GM12878 (cell line): ENCODE data around the gene CGB5. TPM values are rescaled to one million over a fixed set of nuclear protein-coding genes. Genes with fewer than 3 reads are reported as not detected.
"Not testable (repeated sequence)": the region's sequence is repeated elsewhere in the genome, so short reads cannot be mapped to it uniquely, and the experiment has no call there.

Experiments used
- ATAC-seq: fragments of 200-7000 bp; cut with Tn5 transposase; 3 replicates; pipeline ENCODE4 v1.9.1; 2020; ENCODE audit warnings: mild to moderate bottlenecking, moderate library complexity
- BruUV-seq: library from RNA; stranded (reverse); fragments of 400-500 nt; replicated peaks from 2 replicates; lab custom pipeline; 2021; lab: Mats Ljungman, UMichigan
- CTCF ChIA-PET: fragments of 300-600 bp; sonication (Branson Sonifier 250); formaldehyde crosslinking; extraction: SDS; loops from one replicate; lab custom pipeline; 2021; ENCODE audit warnings: inconsistent platforms; lab: Yijun Ruan, JAX
- POLR2A ChIA-PET: fragments of 350-600 bp; formaldehyde crosslinking; extraction: SDS; loops from one replicate; lab custom pipeline; 2021; ENCODE audit warnings: inconsistent platforms; lab: Charles Lee
- RAD21 ChIA-PET: fragments of 300-600 bp; sonication (Branson Sonifier 250); formaldehyde crosslinking; loops from one replicate; lab custom pipeline; 2023; ENCODE audit warnings: antibody characterized with exemption; ENCODE audit not compliant: unreplicated experiment; lab: Charles Lee
- SMC1A ChIA-PET: fragments of 300-600 bp; sonication (Branson Sonifier 250); formaldehyde crosslinking; loops from one replicate; lab custom pipeline; 2023; ENCODE audit not compliant: unreplicated experiment, uncharacterized antibody; lab: Charles Lee
- DNase-seq: peaks from one replicate; pipeline ENCODE4 v3.0.0-alpha.2; 2011; ENCODE audit warnings: low read depth, low spot score
- FAIRE-seq: peaks from 3 replicates; lab custom pipeline; 2011; peaks lifted over from hg19 to GRCh38; lab: Jason Lieb, UNC
- H2AFZ ChIP-seq: 2 replicates; pipeline ENCODE4 v1.6.0; 2011; ENCODE audit warnings: low read depth, low read length, control low read depth; ENCODE audit not compliant: control insufficient read depth
- H3K27ac ChIP-seq: 2 replicates; pipeline ENCODE4 v1.5.1; 2011; ENCODE audit warnings: control low read depth; ENCODE audit not compliant: control insufficient read depth, insufficient read depth
- H3K27me3 ChIP-seq, 2 experiments: replicated peaks in 1 of 2; 2 replicates each; pipeline versions ENCODE4 v1.6.0 to v1.6.1; 2011; ENCODE audit warnings: low read length in 1 of 2; ENCODE audit not compliant: control insufficient read depth in 2 of 2, insufficient read depth in 2 of 2
- H3K36me3 ChIP-seq, 2 experiments: 2 replicates each; pipeline ENCODE4 v1.5.1; 2011; ENCODE audit warnings: low read length in 1 of 2; ENCODE audit not compliant: control insufficient read depth in 2 of 2, insufficient read depth in 2 of 2
- H3K4me1 ChIP-seq: 2 replicates; pipeline ENCODE4 v1.6.1; 2011; ENCODE audit warnings: mild to moderate bottlenecking, low read length, moderate library complexity, mixed read lengths; ENCODE audit not compliant: control insufficient read depth, insufficient read depth
- H3K4me2 ChIP-seq: 2 replicates; pipeline ENCODE4 v1.6.0; 2011; ENCODE audit warnings: control low read depth; ENCODE audit not compliant: control insufficient read depth, insufficient read depth
- H3K4me3 ChIP-seq: fragments of 200-600 bp; sonication (generic); 2 replicates; pipeline ENCODE4 v1.5.1; 2016
- H3K79me2 ChIP-seq: 2 replicates; pipeline ENCODE4 v1.6.0; 2011; ENCODE audit warnings: low read length; ENCODE audit not compliant: control insufficient read depth, insufficient read depth
- H3K9ac ChIP-seq: 2 replicates; pipeline ENCODE4 v1.8.0; 2011; ENCODE audit warnings: low read length, control low read depth, mixed read lengths; ENCODE audit not compliant: control insufficient read depth, insufficient read depth
- H3K9me3 ChIP-seq: replicated peaks from 3 replicates; pipeline ENCODE4 v1.5.1; 2011; ENCODE audit warnings: mild to moderate bottlenecking, low read length; ENCODE audit not compliant: control insufficient read depth, insufficient read depth
- H4K20me1 ChIP-seq: 2 replicates; pipeline ENCODE4 v1.6.0; 2011; ENCODE audit not compliant: control insufficient read depth, insufficient read depth
- CBFB ChIP-seq: IDR thresholded peaks from 2 replicates; pipeline ENCODE4 v1.6.1; 2016; ENCODE audit warnings: antibody characterized with exemption, low read depth
- ETV6 ChIP-seq, 2 experiments: fragments of 450-650 bp in 1 of 2; IDR thresholded peaks in 1 of 2; conservative IDR thresholded peaks in 1 of 2; 2 replicates each; pipeline ENCODE4 v1.6.1; 2014; ENCODE audit warnings: antibody characterized with exemption in 1 of 2, borderline replicate concordance in 1 of 2, low read depth in 1 of 2, mild to moderate bottlenecking in 1 of 2, moderate library complexity in 1 of 2
- EZH2 ChIP-seq: IDR thresholded peaks from 2 replicates; pipeline ENCODE4 v1.6.1; 2012; ENCODE audit warnings: low read depth, mild to moderate bottlenecking, control low read depth, inconsistent platforms, low read length, borderline replicate concordance; ENCODE audit not compliant: control insufficient read depth
- GATAD2B ChIP-seq: fragments of 450-650 bp; conservative IDR thresholded peaks from 2 replicates; pipeline ENCODE4 v1.6.1; 2017; ENCODE audit warnings: low read depth, mild to moderate bottlenecking, moderate library complexity
- PAX8 ChIP-seq: fragments of 450-650 bp; IDR thresholded peaks from 2 replicates; pipeline ENCODE4 v1.6.1; 2017; ENCODE audit warnings: mild to moderate bottlenecking, moderate library complexity
- RCOR1 ChIP-seq: conservative IDR thresholded peaks from 2 replicates; pipeline ENCODE4 v1.6.1; 2012; ENCODE audit warnings: low read depth, low read length, improper control_type of control experiment
- WGBS: methylation state at CpG from one replicate; pipeline ENCODE4 v1.1.6; 2016; ENCODE audit warnings: low lambda C conversion rate; ENCODE audit not compliant: insufficient replicate concordance, insufficient coverage; ENCODE audit errors: missing lambda C conversion rate; 5-methylcytosine and 5-hydroxymethylcytosine counted together
- in situ Hi-C: fragments of 300-500 bp; cut with MboI; formaldehyde crosslinking; loops from 9 replicates; pipeline ENCODE4 v1.14.3; 2018; ENCODE audit warnings: mixed read lengths
- intact Hi-C: fragments of 100-400 bp; cut with micrococcal nuclease; formaldehyde crosslinking; loops from one replicate; pipeline ENCODE4 v1.14.2; 2022; ENCODE audit not compliant: unreplicated experiment
- polyA plus RNA-seq, 11 experiments: library from polyadenylated mRNA; depleted of rRNA in 4 of 11; unstranded in 6 of 11; stranded (reverse) in 5 of 11; fragments of >200 nt; fragmentation: Nextera tagmentation in 4 of 11; fragmentation: Illumina TruSeq in 1 of 11; extraction: Ambion mirVana in 4 of 11; extraction: Trizol in 1 of 11; gene quantifications; 1 replicate in 1 of 11; 2 replicates in 10 of 11; pipeline versions ENCODE4 v1.2.1 to v1.2.3, GENCODE V29; 2011 to 2016; ENCODE audit warnings: inconsistent platforms in 2 of 11, missing spikeins in 2 of 11, low read depth in 1 of 11
- total RNA-seq, 4 experiments: library from RNA; depleted of rRNA in 3 of 4; stranded (reverse); fragments of >200 nt in 3 of 4; fragmentation: Illumina TruSeq in 1 of 4; extraction: Trizol in 1 of 4; gene quantifications; 2 replicates each; pipeline versions ENCODE4 v1.2.1 to v1.2.3, GENCODE V29; 2013 to 2021
- TF ChIP-seq, protein P1 (sequence below): fragments of 450-650 bp; formaldehyde crosslinking; IDR thresholded peaks from 2 replicates; pipeline ENCODE4 v1.4.0; 2020; ENCODE audit warnings: mild to moderate bottlenecking, moderate library complexity
- TF ChIP-seq, protein P2 (sequence below): fragments of 450-650 bp; IDR thresholded peaks from 2 replicates; pipeline ENCODE4 v1.6.1; 2016; ENCODE audit warnings: mild to moderate bottlenecking
- TF ChIP-seq, protein P3 (sequence below): IDR thresholded peaks from 2 replicates; pipeline ENCODE4 v1.6.1; 2012; ENCODE audit warnings: mild to moderate bottlenecking, low read depth, low read length

The CGB5 gene
- total and polyA plus RNA-seq, 10 of the 15 experiments (the other 5 are each of a cell fraction or from before 2014, with no cell fraction given), result not detected

DNA sequence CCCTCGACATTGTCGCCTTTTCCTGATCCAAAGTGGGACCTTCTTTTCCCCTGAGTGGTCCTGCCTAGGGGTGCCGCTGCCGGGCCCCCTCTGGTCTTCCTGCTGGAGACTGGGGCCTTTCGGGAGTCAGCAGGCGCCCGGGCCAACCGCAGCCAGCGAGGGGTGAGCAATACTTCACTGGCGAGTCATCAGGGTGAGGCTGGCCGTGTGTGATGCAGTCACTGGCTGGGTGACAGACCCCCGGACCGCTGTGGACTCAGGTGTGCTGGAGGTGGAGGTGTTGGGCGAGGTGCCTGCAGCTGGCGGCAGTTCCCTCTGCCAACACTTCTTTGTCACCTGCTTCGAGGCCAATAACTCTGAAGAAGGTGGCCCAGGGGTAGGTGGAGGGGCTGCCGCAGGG lies 1.5 kb upstream of the CGB5 start (continued):
- TF ChIP-seq, protein P1, sequence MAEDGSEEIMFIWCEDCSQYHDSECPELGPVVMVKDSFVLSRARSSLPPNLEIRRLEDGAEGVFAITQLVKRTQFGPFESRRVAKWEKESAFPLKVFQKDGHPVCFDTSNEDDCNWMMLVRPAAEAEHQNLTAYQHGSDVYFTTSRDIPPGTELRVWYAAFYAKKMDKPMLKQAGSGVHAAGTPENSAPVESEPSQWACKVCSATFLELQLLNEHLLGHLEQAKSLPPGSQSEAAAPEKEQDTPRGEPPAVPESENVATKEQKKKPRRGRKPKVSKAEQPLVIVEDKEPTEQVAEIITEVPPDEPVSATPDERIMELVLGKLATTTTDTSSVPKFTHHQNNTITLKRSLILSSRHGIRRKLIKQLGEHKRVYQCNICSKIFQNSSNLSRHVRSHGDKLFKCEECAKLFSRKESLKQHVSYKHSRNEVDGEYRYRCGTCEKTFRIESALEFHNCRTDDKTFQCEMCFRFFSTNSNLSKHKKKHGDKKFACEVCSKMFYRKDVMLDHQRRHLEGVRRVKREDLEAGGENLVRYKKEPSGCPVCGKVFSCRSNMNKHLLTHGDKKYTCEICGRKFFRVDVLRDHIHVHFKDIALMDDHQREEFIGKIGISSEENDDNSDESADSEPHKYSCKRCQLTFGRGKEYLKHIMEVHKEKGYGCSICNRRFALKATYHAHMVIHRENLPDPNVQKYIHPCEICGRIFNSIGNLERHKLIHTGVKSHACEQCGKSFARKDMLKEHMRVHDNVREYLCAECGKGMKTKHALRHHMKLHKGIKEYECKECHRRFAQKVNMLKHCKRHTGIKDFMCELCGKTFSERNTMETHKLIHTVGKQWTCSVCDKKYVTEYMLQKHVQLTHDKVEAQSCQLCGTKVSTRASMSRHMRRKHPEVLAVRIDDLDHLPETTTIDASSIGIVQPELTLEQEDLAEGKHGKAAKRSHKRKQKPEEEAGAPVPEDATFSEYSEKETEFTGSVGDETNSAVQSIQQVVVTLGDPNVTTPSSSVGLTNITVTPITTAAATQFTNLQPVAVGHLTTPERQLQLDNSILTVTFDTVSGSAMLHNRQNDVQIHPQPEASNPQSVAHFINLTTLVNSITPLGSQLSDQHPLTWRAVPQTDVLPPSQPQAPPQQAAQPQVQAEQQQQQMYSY (CRISPR knock-in tag), result no peak
- TF ChIP-seq, protein P2, sequence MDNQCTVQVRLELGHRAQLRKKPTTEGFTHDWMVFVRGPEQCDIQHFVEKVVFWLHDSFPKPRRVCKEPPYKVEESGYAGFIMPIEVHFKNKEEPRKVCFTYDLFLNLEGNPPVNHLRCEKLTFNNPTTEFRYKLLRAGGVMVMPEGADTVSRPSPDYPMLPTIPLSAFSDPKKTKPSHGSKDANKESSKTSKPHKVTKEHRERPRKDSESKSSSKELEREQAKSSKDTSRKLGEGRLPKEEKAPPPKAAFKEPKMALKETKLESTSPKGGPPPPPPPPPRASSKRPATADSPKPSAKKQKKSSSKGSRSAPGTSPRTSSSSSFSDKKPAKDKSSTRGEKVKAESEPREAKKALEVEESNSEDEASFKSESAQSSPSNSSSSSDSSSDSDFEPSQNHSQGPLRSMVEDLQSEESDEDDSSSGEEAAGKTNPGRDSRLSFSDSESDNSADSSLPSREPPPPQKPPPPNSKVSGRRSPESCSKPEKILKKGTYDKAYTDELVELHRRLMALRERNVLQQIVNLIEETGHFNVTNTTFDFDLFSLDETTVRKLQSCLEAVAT, result no peak
- no peak for TF ChIP-seq CBFB
- no peak for TF ChIP-seq GATAD2B
- TF ChIP-seq EZH2, result no peak
- TF ChIP-seq RCOR1, result no peak
- TF ChIP-seq ETV6 (conservative IDR thresholded peaks at IDR 0.05 in 1 of 2, IDR thresholded peaks at IDR 0.05 in 1 of 2; ENCODE audit: borderline replicate concordance in 1 of 2, low read depth in 1 of 2), result no peak
- TF ChIP-seq, protein P3, sequence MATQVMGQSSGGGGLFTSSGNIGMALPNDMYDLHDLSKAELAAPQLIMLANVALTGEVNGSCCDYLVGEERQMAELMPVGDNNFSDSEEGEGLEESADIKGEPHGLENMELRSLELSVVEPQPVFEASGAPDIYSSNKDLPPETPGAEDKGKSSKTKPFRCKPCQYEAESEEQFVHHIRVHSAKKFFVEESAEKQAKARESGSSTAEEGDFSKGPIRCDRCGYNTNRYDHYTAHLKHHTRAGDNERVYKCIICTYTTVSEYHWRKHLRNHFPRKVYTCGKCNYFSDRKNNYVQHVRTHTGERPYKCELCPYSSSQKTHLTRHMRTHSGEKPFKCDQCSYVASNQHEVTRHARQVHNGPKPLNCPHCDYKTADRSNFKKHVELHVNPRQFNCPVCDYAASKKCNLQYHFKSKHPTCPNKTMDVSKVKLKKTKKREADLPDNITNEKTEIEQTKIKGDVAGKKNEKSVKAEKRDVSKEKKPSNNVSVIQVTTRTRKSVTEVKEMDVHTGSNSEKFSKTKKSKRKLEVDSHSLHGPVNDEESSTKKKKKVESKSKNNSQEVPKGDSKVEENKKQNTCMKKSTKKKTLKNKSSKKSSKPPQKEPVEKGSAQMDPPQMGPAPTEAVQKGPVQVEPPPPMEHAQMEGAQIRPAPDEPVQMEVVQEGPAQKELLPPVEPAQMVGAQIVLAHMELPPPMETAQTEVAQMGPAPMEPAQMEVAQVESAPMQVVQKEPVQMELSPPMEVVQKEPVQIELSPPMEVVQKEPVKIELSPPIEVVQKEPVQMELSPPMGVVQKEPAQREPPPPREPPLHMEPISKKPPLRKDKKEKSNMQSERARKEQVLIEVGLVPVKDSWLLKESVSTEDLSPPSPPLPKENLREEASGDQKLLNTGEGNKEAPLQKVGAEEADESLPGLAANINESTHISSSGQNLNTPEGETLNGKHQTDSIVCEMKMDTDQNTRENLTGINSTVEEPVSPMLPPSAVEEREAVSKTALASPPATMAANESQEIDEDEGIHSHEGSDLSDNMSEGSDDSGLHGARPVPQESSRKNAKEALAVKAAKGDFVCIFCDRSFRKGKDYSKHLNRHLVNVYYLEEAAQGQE, result no peak
- no peak for TF ChIP-seq PAX8

DNA sequence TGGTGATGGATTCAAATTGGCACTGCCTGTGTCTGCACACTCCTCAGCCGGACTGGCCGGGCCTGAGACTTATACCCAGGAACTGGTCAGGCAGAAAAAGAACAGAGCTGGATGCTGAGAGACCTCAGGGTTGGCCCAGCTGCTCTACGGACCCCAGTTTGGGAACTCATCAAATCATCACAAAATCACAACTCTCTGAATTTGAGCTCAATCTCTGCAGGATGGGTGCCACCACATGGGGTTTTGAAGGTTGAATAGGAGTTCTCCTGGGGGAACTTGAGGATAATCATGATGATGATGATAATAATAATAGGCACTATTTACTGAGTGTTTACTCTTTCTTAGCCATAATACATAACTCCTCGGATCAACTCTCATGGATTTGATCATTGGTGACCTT lies 982 bp upstream of the CGB5 start:
- FAIRE-seq, intact Hi-C loops, H3K9me3 ChIP-seq, POLR2A ChIA-PET, H3K79me2 ChIP-seq, SMC1A ChIA-PET, BruUV-seq, H3K27ac ChIP-seq, ATAC-seq, H3K4me3 ChIP-seq, H3K27me3 ChIP-seq, H3K4me1 ChIP-seq, H2AFZ ChIP-seq, H3K9ac ChIP-seq, CTCF ChIA-PET, in situ Hi-C loops, RAD21 ChIA-PET, DNase-seq, H3K4me2 ChIP-seq, H3K36me3 ChIP-seq, H4K20me1 ChIP-seq: not testable (repeated sequence)
- 0% methylated on average over 1 of the region's 4 CpGs for WGBS
